HEK293T (cell line): ENCODE measurements around the gene UBAC1.
A peak's percentile ranks its signal among the peaks of the same experiment; 100 is the strongest.

Experiments used
- CTCF ChIA-PET: fragments of 350-600 bp; formaldehyde crosslinking; extraction: SDS; loops from one replicate; lab custom pipeline; 2021; ENCODE audit warnings: antibody characterized with exemption, inconsistent platforms; lab: Yijun Ruan, JAX
- POLR2A ChIA-PET: fragments of 350-600 bp; formaldehyde crosslinking; extraction: SDS; loops from one replicate; lab custom pipeline; 2020; ENCODE audit warnings: antibody characterized with exemption, inconsistent platforms; lab: Yijun Ruan, JAX
- DNase-seq: peaks from one replicate; pipeline ENCODE4 v3.0.0; 2012; ENCODE audit warnings: mixed read lengths; ENCODE audit errors: extremely low spot score
- BHLHE40 ChIP-seq: fragments of 450-650 bp; IDR thresholded peaks from 2 replicates; pipeline ENCODE4 v1.6.1; 2016; ENCODE audit warnings: mild to moderate bottlenecking, moderate library complexity, borderline replicate concordance
- CTBP1 ChIP-seq: fragments of 450-650 bp; IDR thresholded peaks from 2 replicates; pipeline ENCODE4 v1.6.1; 2016; ENCODE audit warnings: borderline replicate concordance
- ELF4 ChIP-seq: fragments of 450-650 bp; IDR thresholded peaks from 2 replicates; pipeline ENCODE4 v1.6.1; 2017; ENCODE audit warnings: antibody characterized with exemption
- FOXA1 ChIP-seq: fragments of 450-650 bp; IDR thresholded peaks from 2 replicates; pipeline ENCODE4 v1.6.1; 2016; ENCODE audit warnings: mild to moderate bottlenecking
- FOXK2 ChIP-seq: fragments of 450-650 bp; IDR thresholded peaks from 2 replicates; pipeline ENCODE4 v1.6.1; 2016; ENCODE audit warnings: mild to moderate bottlenecking
- FOXM1 ChIP-seq: fragments of 450-650 bp; IDR thresholded peaks from 2 replicates; pipeline ENCODE4 v1.6.1; 2017; ENCODE audit warnings: mild to moderate bottlenecking, borderline replicate concordance
- HDGF ChIP-seq: fragments of 450-650 bp; IDR thresholded peaks from 2 replicates; pipeline ENCODE4 v1.6.1; 2017; ENCODE audit warnings: antibody characterized with exemption, borderline replicate concordance
- L3MBTL2 ChIP-seq: fragments of 450-650 bp; conservative IDR thresholded peaks from 2 replicates; pipeline ENCODE4 v1.6.1; 2016; ENCODE audit warnings: mild to moderate bottlenecking
- LEF1 ChIP-seq: fragments of 450-650 bp; IDR thresholded peaks from 2 replicates; pipeline ENCODE4 v1.6.1; 2017; ENCODE audit warnings: mild to moderate bottlenecking, borderline replicate concordance
- NFRKB ChIP-seq: fragments of 450-650 bp; IDR thresholded peaks from 2 replicates; pipeline ENCODE4 v1.6.1; 2016; ENCODE audit warnings: mild to moderate bottlenecking, moderate library complexity
- SP1 ChIP-seq: fragments of 450-650 bp; IDR thresholded peaks from 2 replicates; pipeline ENCODE4 v1.6.1; 2017
- SUZ12 ChIP-seq: fragments of 450-650 bp; IDR thresholded peaks from 2 replicates; pipeline ENCODE4 v1.6.1; 2016; ENCODE audit warnings: mild to moderate bottlenecking
- TARDBP ChIP-seq: fragments of 450-650 bp; IDR thresholded peaks from 2 replicates; pipeline ENCODE4 v1.6.1; 2016
- TF ChIP-seq, protein P1 (sequence below): fragments of 450-650 bp; IDR thresholded peaks from 2 replicates; pipeline ENCODE4 v1.6.1; 2016

The UBAC1 gene

DNA sequence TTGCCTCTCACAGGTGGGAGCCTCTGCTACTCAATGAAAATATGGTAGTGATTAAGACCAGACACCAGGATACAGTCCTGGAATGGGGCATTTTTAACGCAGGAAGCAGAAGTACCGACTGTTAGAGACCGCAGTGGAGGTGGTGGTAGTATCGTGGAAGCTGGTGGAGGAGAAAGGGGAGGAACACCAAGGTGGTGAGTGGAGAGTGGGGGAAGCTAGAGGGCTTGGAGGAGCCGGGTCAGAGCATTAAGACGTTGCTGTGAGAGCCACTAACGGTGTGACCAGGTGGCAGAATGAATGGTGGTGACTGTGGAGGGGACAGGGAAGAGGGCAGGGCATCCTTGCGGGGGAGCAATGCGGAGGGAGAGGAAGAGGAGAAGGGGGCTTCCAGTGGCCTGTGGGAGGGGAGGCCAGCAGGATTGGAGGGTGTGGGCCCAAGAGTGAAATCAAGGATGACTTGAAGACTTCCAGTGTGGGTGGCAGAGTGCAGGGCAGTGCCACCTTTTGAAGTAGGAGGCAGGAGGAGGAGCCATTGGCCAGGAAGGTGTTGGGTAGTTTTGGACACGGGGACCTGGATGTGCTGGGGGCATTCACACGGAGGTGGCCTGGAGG is 1.6 kb upstream of the UBAC1 start:
- TF ChIP-seq, protein P1, sequence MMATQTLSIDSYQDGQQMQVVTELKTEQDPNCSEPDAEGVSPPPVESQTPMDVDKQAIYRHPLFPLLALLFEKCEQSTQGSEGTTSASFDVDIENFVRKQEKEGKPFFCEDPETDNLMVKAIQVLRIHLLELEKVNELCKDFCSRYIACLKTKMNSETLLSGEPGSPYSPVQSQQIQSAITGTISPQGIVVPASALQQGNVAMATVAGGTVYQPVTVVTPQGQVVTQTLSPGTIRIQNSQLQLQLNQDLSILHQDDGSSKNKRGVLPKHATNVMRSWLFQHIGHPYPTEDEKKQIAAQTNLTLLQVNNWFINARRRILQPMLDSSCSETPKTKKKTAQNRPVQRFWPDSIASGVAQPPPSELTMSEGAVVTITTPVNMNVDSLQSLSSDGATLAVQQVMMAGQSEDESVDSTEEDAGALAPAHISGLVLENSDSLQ: no peak
- TF ChIP-seq SP1 (no peak), FOXA1 (no peak), FOXK2 (no peak)
- no peak for DNase-seq
- CTCF ChIA-PET: no interaction called here
- POLR2A ChIA-PET: no interaction called here

DNA sequence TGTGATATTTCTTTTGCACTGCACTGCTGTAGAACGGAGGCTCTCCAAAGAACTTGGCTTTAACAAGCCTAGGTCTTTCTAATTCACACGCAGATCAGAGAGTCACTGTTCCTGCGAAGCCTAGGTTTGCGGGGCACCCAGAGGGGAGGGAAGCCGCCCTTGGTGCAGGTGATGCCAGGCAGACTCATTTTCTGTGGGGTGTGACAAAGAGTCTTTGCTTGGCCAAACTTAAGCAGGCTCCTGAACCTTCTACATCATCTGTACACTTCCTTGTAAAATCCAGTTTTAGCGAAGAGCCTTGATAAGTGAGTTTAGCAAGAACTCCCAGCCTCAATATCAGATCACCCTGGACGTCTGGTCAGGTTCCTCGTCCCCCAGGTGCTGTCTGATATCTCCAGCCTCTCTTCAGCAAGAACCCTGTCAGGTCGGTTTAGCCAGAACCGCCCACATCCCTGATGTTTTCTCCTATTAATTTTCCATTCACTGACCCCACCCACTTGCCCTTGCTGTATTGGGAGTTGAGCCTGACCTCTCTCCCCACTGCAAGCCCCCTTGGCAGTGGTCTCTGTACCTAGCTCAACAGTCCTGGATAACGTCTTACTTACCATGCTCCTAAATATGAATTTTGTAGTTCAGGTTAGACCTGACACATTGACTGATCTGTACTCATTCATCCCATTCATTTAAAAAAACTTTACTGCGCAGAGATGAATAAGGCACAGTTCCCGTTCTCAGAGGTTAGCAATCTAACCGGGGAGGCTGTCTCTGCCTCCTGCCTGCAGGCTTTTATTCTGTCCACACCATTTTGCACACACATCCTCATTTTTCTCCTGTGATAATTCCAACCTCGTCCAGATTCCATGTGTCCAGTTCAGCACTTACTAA is 880 bp upstream of the UBAC1 start:
- TF ChIP-seq ELF4 (no peak), FOXA1 (no peak), BHLHE40 (no peak), SP1 (no peak), NFRKB (no peak), HDGF (no peak), CTBP1 (no peak), SUZ12 (no peak), FOXM1 (no peak), L3MBTL2 (no peak)
- TF ChIP-seq, protein P1: no peak
- DNase-seq: no peak

DNA sequence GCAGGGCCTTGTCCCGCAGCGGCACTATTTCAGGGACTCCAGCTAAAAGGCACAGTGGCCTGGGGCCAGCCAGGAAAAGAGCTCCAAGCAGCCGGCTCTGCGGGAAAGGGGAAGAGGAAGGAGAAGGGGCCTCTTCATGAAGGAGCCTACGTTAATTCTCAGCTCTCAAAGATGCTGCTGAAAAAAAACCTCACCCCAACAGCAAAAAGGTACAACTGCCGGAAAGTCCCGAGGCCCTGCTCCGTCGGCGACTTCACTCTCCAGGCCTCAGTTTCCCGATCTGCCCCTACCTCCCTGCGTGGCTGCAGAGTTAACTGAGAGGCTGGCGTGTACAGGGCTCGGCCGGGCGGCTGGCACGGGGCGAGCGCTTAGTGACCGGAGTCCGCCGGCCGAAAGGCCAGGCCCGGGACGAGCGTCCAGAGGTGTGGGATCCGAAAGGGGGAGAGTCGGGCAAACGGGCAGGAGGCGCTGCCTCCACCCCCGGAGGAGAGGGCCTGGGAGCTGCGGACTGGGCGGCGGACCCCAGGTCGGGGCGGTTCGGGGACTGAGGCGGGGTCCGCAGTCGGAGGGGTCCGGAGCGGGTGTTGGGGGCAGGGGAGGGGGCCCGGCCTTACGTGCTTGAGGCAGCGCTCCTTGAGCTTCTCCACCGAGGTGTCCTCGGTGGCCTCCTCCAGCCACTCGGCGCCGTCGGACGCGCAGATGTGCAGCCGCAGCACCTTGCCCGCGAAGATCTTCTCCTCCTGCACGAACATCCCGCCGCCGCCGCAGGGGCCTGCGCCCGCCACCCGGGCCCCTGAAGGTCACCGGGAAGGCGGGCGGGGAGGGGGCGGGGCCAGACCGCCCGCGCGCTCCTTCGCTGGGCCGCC is 529 bp downstream of the UBAC1 start:
- TF ChIP-seq SUZ12 (no peak), FOXM1 (no peak), TARDBP (no peak), L3MBTL2 (no peak), CTBP1 (no peak), HDGF (no peak), SP1 (no peak), LEF1 (no peak), NFRKB (no peak), ELF4 (no peak)
- TF ChIP-seq, protein P1: no peak
- POLR2A ChIA-PET: interaction anchor here (0.7 to 1.0 kb wide), 3 partner anchors 9 to 56 kb away, joined by 3 to 5 read pairs (median 3); no protein-coding TSS in a partner anchor
- DNase-seq: no peak
- CTCF ChIA-PET: no interaction called here

More for the DNA sequence above, 880 bp upstream of the UBAC1 start:
- CTCF ChIA-PET: interaction anchor here (0.6 kb wide), 1 partner anchor 179 kb away, joined by 3 read pairs; no protein-coding TSS in a partner anchor
- POLR2A ChIA-PET: interaction anchor here (1.0 kb wide), 1 partner anchor 10 kb away, joined by 5 read pairs; no protein-coding TSS in a partner anchor

DNA sequence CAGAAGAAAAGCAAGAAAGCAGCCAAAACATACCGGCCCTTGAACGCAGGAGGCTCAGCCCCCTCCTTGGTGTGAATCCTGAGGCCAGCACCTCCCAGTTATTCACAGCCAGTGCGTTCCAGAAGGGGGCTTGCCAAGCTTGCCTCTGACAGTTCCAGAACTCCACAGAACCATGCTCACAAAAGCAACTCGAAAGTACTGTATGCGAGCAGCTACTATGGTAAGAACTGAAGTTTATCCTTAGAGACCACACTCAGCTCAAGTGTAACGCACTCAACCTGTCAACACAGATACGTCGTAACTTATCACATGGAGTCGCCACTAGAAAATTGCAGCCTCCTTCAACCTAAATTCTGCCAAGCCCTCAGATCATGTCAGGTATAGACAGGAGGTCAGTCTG is 1.4 kb downstream of the UBAC1 start:
- no peak for DNase-seq
- ChIA-PET CTCF (interaction anchor here (1.7 kb wide), 1 partner anchor 163 kb away, joined by 4 read pairs; no protein-coding TSS in a partner anchor), POLR2A (interaction anchor here (0.7 kb wide), 1 partner anchor 34 kb away, joined by 3 read pairs; no protein-coding TSS in a partner anchor)
- TF ChIP-seq ELF4 (no peak), CTBP1 (no peak)
- TF ChIP-seq, protein P1: peak; percentile 26; the same call in 1 of the 2 replicates

DNA sequence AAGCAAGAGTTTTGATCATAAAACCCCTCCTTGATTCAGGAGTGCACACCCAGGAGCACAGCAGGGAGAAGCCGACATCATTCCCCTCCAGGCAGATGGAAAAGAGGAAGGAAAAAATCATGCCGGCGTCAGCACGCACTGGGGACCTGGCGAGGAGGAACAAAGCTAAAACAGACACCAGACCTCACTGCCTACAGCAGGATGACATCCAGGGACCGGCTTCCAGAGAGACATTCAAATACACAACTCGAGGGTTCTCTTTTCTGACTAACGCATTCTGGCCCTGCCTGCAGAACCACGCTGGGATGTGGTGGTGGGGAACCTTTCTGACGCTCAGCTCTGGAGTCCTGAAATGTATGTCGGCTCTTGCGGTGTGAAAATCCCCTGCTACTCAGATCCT is 2.7 kb downstream of the UBAC1 start:
- DNase-seq: no peak
- TF ChIP-seq FOXA1: no peak
- ChIA-PET POLR2A (no interaction called here), CTCF (interaction anchor here (1.7 kb wide), 1 partner anchor 164 kb away, joined by 4 read pairs; no protein-coding TSS in a partner anchor)

DNA sequence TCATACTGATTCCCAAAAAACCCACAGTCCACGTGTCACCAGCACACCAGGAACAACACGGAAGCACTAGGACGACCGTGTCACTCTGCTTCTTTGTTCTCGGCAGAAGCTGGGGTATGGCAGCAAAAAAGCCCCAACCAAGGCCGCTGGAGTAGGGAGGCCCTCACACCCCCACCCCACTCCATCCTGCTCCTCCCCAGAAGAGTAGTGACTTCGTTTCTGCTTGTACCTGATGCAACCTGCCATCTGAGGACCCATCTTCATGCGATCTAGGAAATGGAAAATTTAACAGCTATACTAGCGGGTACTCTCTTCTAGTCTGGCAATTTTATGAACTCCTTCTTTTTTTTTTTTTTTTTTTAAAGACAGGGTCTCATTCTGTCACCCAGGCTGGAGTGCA is 3.7 kb downstream of the UBAC1 start:
- DNase-seq: no peak
- POLR2A ChIA-PET: no interaction called here
- TF ChIP-seq ELF4 (no peak), CTBP1 (no peak), L3MBTL2 (no peak), FOXM1 (no peak)
- TF ChIP-seq, protein P1: no peak
- CTCF ChIA-PET: interaction anchor here (0.5 kb wide), 1 partner anchor 255 kb away, joined by 3 read pairs; the partner anchor contains the start of gene KCNT1
